ENCODE data around the gene GPBP1L1. TPM values are rescaled to one million over a fixed set of nuclear protein-coding genes. Genes with fewer than 3 reads are reported as not detected.

The GPBP1L1 gene
- total and polyA plus RNA-seq, 9 of the 15 experiments (the other 6 are each of a cell fraction or from before 2014, with no cell fraction given): 86.0 to 216 (median 138) TPM

DNA sequence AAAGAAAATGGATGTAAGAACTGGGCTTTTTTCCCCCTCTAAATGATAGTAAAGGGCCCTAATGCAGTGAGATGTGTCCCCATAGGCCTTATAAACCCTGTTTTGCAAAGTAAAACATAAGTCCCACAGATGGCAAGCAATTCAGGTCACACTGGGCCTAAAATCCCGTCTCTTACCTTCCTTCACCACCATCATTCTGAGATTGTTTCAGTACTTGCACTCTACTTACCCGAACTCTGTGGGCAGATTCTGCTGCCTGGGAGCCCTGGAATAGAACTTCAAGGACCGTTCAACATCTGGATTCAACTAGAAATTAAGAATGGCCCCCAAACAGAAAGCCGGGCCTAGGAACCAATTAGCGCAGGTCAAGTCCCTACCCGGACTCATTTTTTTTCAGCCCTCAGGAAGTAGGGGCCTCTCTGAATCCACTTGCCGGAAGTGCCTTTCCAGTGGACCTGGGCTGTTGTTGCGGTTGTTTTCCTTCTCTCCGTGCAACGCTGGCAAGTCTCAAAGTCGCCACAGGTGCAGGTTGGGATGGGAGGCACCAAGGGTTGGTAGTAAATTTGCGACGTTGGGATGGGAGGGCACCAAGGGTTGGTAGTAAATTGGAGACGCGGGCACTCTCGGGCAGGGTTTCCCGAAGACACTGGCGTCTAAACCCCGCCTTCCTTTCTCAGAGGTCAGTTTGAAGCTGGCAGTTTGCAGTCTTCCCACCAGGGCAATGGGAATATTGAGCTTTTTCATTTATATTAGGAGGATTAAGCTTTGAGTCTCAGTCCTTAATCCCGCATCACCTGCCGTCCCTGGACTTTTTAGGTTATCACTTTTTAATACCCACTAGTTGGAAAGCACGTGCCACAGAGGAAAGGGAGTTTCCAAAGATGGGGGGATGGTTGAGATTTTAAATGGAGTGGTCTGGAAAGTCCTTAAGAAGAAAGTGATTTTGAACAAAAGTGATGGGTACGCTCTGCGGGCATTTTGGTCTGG lies 1.7 kb upstream of the GPBP1L1 start, which contains the start of gene TMEM69 (continued):
- TF ChIP-seq ZNF280B (CRISPR knock-in tag; IDR thresholded peaks at IDR 0.05) (no peak), SUPT5H (IDR thresholded peaks at IDR 0.05) (peak; percentile 90), EHMT2 (IDR thresholded peaks at IDR 0.05) (no peak), ETV5 (CRISPR knock-in tag; IDR thresholded peaks at IDR 0.05; ENCODE audit: low read depth) (peak; percentile 58; the same call in 1 of the 2 replicates), THRAP3 (IDR thresholded peaks at IDR 0.05; ENCODE audit: borderline replicate concordance) (no peak), DACH1 (IDR thresholded peaks at IDR 0.05; ENCODE audit: partially characterized antibody) (peak; percentile 50), KAT8 (IDR thresholded peaks at IDR 0.05; ENCODE audit: low read depth) (no peak), ZNF668 (CRISPR knock-in tag; IDR thresholded peaks at IDR 0.05) (no peak)
- TF ChIP-seq, protein P1, sequence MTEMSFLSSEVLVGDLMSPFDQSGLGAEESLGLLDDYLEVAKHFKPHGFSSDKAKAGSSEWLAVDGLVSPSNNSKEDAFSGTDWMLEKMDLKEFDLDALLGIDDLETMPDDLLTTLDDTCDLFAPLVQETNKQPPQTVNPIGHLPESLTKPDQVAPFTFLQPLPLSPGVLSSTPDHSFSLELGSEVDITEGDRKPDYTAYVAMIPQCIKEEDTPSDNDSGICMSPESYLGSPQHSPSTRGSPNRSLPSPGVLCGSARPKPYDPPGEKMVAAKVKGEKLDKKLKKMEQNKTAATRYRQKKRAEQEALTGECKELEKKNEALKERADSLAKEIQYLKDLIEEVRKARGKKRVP (CRISPR knock-in tag; IDR thresholded peaks at IDR 0.05): 0 out of 2 replicates have a peak, but pooled peaks have one; percentile 44
- TF ChIP-seq, protein P2, sequence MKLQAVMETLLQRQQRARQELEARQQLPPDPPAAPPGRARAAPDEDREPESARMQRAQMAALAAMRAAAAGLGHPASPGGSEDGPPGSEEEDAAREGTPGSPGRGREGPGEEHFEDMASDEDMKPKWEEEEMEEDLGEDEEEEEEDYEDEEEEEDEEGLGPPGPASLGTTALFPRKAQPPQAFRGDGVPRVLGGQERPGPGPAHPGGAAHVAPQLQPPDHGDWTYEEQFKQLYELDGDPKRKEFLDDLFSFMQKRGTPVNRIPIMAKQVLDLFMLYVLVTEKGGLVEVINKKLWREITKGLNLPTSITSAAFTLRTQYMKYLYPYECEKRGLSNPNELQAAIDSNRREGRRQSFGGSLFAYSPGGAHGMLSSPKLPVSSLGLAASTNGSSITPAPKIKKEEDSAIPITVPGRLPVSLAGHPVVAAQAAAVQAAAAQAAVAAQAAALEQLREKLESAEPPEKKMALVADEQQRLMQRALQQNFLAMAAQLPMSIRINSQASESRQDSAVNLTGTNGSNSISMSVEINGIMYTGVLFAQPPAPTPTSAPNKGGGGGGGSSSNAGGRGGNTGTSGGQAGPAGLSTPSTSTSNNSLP (IDR thresholded peaks at IDR 0.05; ENCODE audit: borderline replicate concordance, low read depth, low read length): peak; percentile 67; the same call in 1 of the 2 replicates
- TF ChIP-seq, protein P3, sequence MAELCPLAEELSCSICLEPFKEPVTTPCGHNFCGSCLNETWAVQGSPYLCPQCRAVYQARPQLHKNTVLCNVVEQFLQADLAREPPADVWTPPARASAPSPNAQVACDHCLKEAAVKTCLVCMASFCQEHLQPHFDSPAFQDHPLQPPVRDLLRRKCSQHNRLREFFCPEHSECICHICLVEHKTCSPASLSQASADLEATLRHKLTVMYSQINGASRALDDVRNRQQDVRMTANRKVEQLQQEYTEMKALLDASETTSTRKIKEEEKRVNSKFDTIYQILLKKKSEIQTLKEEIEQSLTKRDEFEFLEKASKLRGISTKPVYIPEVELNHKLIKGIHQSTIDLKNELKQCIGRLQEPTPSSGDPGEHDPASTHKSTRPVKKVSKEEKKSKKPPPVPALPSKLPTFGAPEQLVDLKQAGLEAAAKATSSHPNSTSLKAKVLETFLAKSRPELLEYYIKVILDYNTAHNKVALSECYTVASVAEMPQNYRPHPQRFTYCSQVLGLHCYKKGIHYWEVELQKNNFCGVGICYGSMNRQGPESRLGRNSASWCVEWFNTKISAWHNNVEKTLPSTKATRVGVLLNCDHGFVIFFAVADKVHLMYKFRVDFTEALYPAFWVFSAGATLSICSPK (IDR thresholded peaks at IDR 0.05; ENCODE audit: borderline replicate concordance): no peak

All from K562 (cell line).